ENCODE measurements around the gene SLC13A4. TPM values are rescaled to one million over a fixed set of nuclear protein-coding genes. Genes with fewer than 3 reads are reported as not detected.

SLC13A4 gene
- total RNA-seq, 1 donor from 2014 or later: 0.07 TPM

DNA sequence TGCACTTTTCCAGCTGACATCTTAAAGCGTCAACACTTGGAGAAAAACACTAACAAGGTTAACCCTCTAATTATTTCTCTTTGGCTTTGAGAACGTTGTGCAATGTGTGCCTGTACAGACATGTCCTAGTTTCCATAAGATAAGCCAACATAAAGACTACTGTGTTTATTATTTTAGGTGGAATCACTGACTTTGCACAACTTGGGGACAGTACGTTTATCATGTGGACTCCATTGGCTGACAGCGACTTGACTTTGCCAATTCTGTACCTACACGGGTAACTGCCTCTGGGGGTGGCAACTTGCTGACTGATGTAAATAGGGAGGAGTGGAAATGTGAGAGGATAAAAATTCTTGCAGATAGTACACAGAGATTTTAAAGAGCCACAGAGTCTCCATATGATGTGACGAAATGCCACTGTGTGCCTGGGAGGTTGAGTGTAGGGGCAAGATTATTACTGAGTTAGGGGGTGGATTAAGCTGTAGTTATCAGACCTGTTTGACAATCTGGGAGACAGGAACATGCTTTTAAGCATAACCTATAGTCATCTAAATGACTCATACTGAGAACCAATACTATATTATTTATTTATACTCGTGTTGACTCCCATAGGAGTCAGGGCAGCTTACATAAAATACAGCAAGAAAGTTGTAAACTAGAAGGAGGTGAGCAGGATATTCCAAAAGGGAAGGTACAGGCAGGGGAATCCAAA, 21.0 kb downstream of the SLC13A4 start:
- no peak overlapping the region for H3K9ac ChIP-seq (ENCODE audit: low read length)
- no peak overlapping the region for H3K27ac Mint-ChIP-seq (ENCODE audit: unreplicated experiment)
- no peaks in the 10 kb centered on the region for H3K27me3 Mint-ChIP-seq (ENCODE audit: low read depth, unreplicated experiment)
- DNase-seq (ENCODE audit: low read depth) (no peak), FAIRE-seq (no peak)
- no peak overlapping the region for H3K27ac ChIP-seq (ENCODE audit: low read depth, low read length)
- no peak overlapping the region for H3K4me3 Mint-ChIP-seq (ENCODE audit: unreplicated experiment)
- H2AFZ ChIP-seq (ENCODE audit: low read depth, low read length): no peak overlapping the region
- no peaks in the 10 kb centered on the region for H3K36me3 ChIP-seq (ENCODE audit: insufficient read depth, low read length)
- H3K9me3 ChIP-seq (ENCODE audit: insufficient read depth, low read depth, low read length): no peaks in the 10 kb centered on the region
- H3K36me3 Mint-ChIP-seq (ENCODE audit: low read depth, unreplicated experiment): peaks cover 4% of the 10 kb centered on the region
- no peaks in the 10 kb centered on the region for H3K79me2 ChIP-seq (ENCODE audit: insufficient read depth, low read length)
- H3K4me2 ChIP-seq (ENCODE audit: low read length): no peak overlapping the region
- H3K9me3 Mint-ChIP-seq (ENCODE audit: unreplicated experiment): no peaks in the 10 kb centered on the region
- H4K20me1 ChIP-seq (ENCODE audit: insufficient read depth, low read length): no peaks in the 10 kb centered on the region
- no peak for TF ChIP-seq EZH2 (IDR thresholded peaks at IDR 0.05; ENCODE audit: insufficient read depth, low read length)
- TF ChIP-seq, protein P1, sequence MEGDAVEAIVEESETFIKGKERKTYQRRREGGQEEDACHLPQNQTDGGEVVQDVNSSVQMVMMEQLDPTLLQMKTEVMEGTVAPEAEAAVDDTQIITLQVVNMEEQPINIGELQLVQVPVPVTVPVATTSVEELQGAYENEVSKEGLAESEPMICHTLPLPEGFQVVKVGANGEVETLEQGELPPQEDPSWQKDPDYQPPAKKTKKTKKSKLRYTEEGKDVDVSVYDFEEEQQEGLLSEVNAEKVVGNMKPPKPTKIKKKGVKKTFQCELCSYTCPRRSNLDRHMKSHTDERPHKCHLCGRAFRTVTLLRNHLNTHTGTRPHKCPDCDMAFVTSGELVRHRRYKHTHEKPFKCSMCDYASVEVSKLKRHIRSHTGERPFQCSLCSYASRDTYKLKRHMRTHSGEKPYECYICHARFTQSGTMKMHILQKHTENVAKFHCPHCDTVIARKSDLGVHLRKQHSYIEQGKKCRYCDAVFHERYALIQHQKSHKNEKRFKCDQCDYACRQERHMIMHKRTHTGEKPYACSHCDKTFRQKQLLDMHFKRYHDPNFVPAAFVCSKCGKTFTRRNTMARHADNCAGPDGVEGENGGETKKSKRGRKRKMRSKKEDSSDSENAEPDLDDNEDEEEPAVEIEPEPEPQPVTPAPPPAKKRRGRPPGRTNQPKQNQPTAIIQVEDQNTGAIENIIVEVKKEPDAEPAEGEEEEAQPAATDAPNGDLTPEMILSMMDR (IDR thresholded peaks at IDR 0.05; ENCODE audit: insufficient read depth, low read depth, low read length): no peak
- H3K27me3 ChIP-seq (ENCODE audit: insufficient read depth, low read length): no peaks in the 10 kb centered on the region
- H3K4me1 ChIP-seq (ENCODE audit: insufficient read depth, low read length): no peaks in the 10 kb centered on the region
- no peak overlapping the region for H3K4me3 ChIP-seq (ENCODE audit: insufficient read depth, low read depth, low read length)
- H3K4me1 Mint-ChIP-seq (ENCODE audit: low read depth, unreplicated experiment): peaks cover 1% of the 10 kb centered on the region

DNA sequence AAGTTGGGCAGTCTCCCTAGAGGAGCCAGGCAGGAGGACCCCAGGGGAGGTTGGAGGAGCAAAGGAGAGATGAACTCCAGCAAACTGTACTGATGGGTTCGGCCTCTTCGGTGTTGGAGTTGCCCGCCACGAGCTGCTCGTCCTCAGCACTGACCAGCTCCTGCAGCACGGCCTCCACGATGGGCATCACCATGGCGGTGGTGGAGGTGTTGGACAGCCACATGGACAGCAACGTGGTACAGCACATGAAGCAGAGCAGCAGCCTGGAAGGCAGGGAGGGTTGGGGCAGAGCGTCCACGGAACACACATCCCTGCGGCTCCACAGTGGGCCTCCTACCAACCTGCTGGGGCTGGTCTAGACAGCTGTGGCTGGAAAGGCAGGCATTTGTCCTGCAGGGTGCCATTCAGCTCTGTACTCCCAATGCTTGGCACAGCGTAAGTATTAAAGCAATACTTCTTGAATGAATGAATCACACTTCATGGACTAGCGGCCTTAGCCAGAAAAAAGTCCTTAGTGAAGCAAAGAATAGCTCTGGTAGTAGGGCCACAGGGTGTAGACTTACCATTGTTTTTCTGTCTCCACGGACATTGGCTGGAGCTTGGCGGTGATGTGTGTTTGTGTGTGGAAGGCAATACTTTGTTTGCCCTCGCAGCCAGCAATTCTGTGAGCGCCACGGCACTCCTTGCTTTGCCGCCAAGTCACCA, 21.8 kb downstream of the SLC13A4 start:
- Histone ChIP-seq H3K36me3 (ENCODE audit: insufficient read depth, low read length) (no peaks in the 10 kb centered on the region), H4K20me1 (ENCODE audit: insufficient read depth, low read length) (no peaks in the 10 kb centered on the region), H3K4me2 (ENCODE audit: low read length) (no peak overlapping the region), H3K4me3 (ENCODE audit: insufficient read depth, low read depth, low read length) (no peak overlapping the region), H2AFZ (ENCODE audit: low read depth, low read length) (no peak overlapping the region), H3K9ac (ENCODE audit: low read length) (no peak overlapping the region), H3K4me1 (ENCODE audit: insufficient read depth, low read length) (no peaks in the 10 kb centered on the region), H3K27me3 (ENCODE audit: insufficient read depth, low read length) (no peaks in the 10 kb centered on the region), H3K79me2 (ENCODE audit: insufficient read depth, low read length) (no peaks in the 10 kb centered on the region), H3K27ac (ENCODE audit: low read depth, low read length) (no peak overlapping the region), H3K9me3 (ENCODE audit: insufficient read depth, low read depth, low read length) (no peaks in the 10 kb centered on the region)
- Mint-ChIP-seq H3K4me1 (ENCODE audit: low read depth, unreplicated experiment) (peaks cover 1% of the 10 kb centered on the region), H3K36me3 (ENCODE audit: low read depth, unreplicated experiment) (peaks cover 4% of the 10 kb centered on the region), H3K27me3 (ENCODE audit: low read depth, unreplicated experiment) (no peaks in the 10 kb centered on the region), H3K27ac (ENCODE audit: unreplicated experiment) (no peak overlapping the region), H3K9me3 (ENCODE audit: unreplicated experiment) (no peaks in the 10 kb centered on the region), H3K4me3 (ENCODE audit: unreplicated experiment) (no peak overlapping the region)
- no peak for TF ChIP-seq EZH2 (IDR thresholded peaks at IDR 0.05; ENCODE audit: insufficient read depth, low read length)
- TF ChIP-seq, protein P1 (IDR thresholded peaks at IDR 0.05; ENCODE audit: insufficient read depth, low read depth, low read length): no peak
- DNase-seq (ENCODE audit: low read depth): no peak
- FAIRE-seq: no peak

DNA sequence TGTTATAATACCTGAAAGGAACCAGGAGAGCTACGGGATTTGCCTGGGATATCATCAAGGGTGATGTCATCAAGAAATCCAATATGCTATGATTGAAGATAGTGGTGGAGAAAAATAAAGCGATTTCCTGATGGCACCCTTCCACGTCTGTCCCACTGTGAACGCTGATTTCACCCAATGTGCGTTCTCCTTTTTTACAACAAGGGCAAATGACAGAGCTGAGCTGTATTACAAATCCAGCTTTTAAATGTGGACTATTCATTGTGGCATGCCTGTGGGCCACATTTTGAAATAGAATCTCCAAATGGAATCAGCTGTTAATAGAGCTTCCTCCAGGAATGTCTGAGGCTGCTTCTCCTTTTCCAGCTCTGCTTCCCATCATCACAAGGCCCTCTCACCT, 23.3 kb downstream of the SLC13A4 start:
- Histone ChIP-seq H3K9ac (ENCODE audit: low read length) (no peak overlapping the region), H3K4me3 (ENCODE audit: insufficient read depth, low read depth, low read length) (no peak overlapping the region), H2AFZ (ENCODE audit: low read depth, low read length) (no peak overlapping the region), H3K4me1 (ENCODE audit: insufficient read depth, low read length) (no peaks in the 10 kb centered on the region), H3K27ac (ENCODE audit: low read depth, low read length) (no peak overlapping the region), H3K9me3 (ENCODE audit: insufficient read depth, low read depth, low read length) (no peaks in the 10 kb centered on the region), H3K36me3 (ENCODE audit: insufficient read depth, low read length) (no peaks in the 10 kb centered on the region), H3K4me2 (ENCODE audit: low read length) (no peak overlapping the region), H3K79me2 (ENCODE audit: insufficient read depth, low read length) (no peaks in the 10 kb centered on the region), H4K20me1 (ENCODE audit: insufficient read depth, low read length) (no peaks in the 10 kb centered on the region), H3K27me3 (ENCODE audit: insufficient read depth, low read length) (no peaks in the 10 kb centered on the region)
- Mint-ChIP-seq H3K27ac (ENCODE audit: unreplicated experiment) (no peak overlapping the region), H3K4me1 (ENCODE audit: low read depth, unreplicated experiment) (peaks cover 1% of the 10 kb centered on the region), H3K9me3 (ENCODE audit: unreplicated experiment) (peaks cover 2% of the 10 kb centered on the region), H3K27me3 (ENCODE audit: low read depth, unreplicated experiment) (no peaks in the 10 kb centered on the region), H3K4me3 (ENCODE audit: unreplicated experiment) (no peak overlapping the region), H3K36me3 (ENCODE audit: low read depth, unreplicated experiment) (peaks cover 8% of the 10 kb centered on the region)
- TF ChIP-seq, protein P1 (IDR thresholded peaks at IDR 0.05; ENCODE audit: insufficient read depth, low read depth, low read length): no peak
- no peak for TF ChIP-seq EZH2 (IDR thresholded peaks at IDR 0.05; ENCODE audit: insufficient read depth, low read length)
- DNase-seq (ENCODE audit: low read depth): no peak
- no peak for FAIRE-seq

All from astrocyte (in vitro differentiated cells and primary cell).